Psoas muscle (tissue), 8 donors: ENCODE results near the gene CARMIL3. TPM values are rescaled to one million over a fixed set of nuclear protein-coding genes. Genes with fewer than 3 reads are reported as not detected.
"Not testable (repeated sequence)": the region's sequence is repeated elsewhere in the genome, so short reads cannot be mapped to it uniquely, and the experiment has no call there.

ENCODE experiments used
- ATAC-seq, 4 donors: fragments of 200-7000 bp; cut with Tn5 transposase; one replicate each; pipeline ENCODE4 v1.9.1; 2020; ENCODE audit warnings: moderate library complexity in 3 of 4, mild to moderate bottlenecking in 2 of 4
- DNase-seq, 2 donors: peaks; one replicate each; pipeline ENCODE4 v3.0.0-alpha.2; 2020
- H3K27ac ChIP-seq: fragments of 200-600 bp; one replicate; pipeline ENCODE4 v1.8.0; 2022
- H3K27me3 ChIP-seq, 3 donors: fragments of 200-600 bp in 1 of 3; one replicate each; pipeline versions ENCODE4 v1.6.1 to v1.8.0; 2013 to 2022; ENCODE audit warnings: low read length in 2 of 3, mild to moderate bottlenecking in 2 of 3, moderate library complexity in 1 of 3; ENCODE audit not compliant: insufficient read depth in 3 of 3
- H3K36me3 ChIP-seq, 2 donors: fragments of 200-600 bp in 1 of 2; one replicate each; pipeline versions ENCODE4 v1.6.1 to v1.8.0; 2013 to 2022; ENCODE audit warnings: low read depth in 1 of 2, mild to moderate bottlenecking in 1 of 2, moderate library complexity in 1 of 2; ENCODE audit not compliant: insufficient read depth in 1 of 2
- H3K4me1 ChIP-seq: fragments of 200-600 bp; one replicate; pipeline ENCODE4 v1.8.0; 2022
- H3K4me3 ChIP-seq: fragments of 200-600 bp; one replicate; pipeline ENCODE4 v1.8.0; 2022; ENCODE audit warnings: mild to moderate bottlenecking
- H3K9me3 ChIP-seq: fragments of 200-600 bp; one replicate; pipeline ENCODE4 v1.8.0; 2022
- whole genome bisulfite sequencing, 3 donors: extraction: QIAGEN DNeasy Blood & Tissue Kit; methylation state at CpG; one replicate each; pipeline versions ENCODE4 v1.1.6 to v1.1.7; 2013; 5-methylcytosine and 5-hydroxymethylcytosine counted together
- intact Hi-C, 2 donors: fragments of 100-400 bp; cut with DNase I; formaldehyde crosslinking; loops; one replicate each; pipeline versions ENCODE4 v1.11.0 to v1.14.2; 2022
- long read RNA-seq, 2 donors: library from polyadenylated mRNA; unstranded; transcript quantifications; one replicate each; pipeline ENCODE4 v2.0.0, GENCODE V29; 2021
- polyA plus RNA-seq, 3 donors: library from polyadenylated mRNA; stranded (reverse); fragments of 200-250 nt; gene quantifications; one replicate each; pipeline ENCODE4 v1.2.3, GENCODE V29; 2013
- total RNA-seq, 4 donors: library from RNA; stranded (reverse); fragmentation: NEBNext Ultra II Directional in 2 of 4; extraction: Animal tissue kit (Norgen Biotek cat#: 25700) in 2 of 4; gene quantifications; one replicate each; pipeline versions ENCODE4 v1.2.1 to v1.2.4, GENCODE V29; 2021 to 2023
- TF ChIP-seq, protein P1 (sequence below): fragments of 200-600 bp; IDR thresholded peaks from one replicate; pipeline ENCODE4 v1.8.0; 2022; ENCODE audit warnings: antibody characterized with exemption
- donor health status: healthy with polysubstance abuse.
- donor health status: DM: no; HTN: no; CAD: no; lungs with moderate emphysema.
- donor health status: Bipolar disorder and iron deficiency.
- donor health status: healthy.
- donor health status: DM: yes; HTN: yes; CAD: no.
- donor health status: DM: no; HTN: no; CAD: no.
- donor health status: DM: no; HTN: no; CAD: no.
- donor health status: DM: yes; HTN: yes; CAD: no.

The CARMIL3 gene, protein sequence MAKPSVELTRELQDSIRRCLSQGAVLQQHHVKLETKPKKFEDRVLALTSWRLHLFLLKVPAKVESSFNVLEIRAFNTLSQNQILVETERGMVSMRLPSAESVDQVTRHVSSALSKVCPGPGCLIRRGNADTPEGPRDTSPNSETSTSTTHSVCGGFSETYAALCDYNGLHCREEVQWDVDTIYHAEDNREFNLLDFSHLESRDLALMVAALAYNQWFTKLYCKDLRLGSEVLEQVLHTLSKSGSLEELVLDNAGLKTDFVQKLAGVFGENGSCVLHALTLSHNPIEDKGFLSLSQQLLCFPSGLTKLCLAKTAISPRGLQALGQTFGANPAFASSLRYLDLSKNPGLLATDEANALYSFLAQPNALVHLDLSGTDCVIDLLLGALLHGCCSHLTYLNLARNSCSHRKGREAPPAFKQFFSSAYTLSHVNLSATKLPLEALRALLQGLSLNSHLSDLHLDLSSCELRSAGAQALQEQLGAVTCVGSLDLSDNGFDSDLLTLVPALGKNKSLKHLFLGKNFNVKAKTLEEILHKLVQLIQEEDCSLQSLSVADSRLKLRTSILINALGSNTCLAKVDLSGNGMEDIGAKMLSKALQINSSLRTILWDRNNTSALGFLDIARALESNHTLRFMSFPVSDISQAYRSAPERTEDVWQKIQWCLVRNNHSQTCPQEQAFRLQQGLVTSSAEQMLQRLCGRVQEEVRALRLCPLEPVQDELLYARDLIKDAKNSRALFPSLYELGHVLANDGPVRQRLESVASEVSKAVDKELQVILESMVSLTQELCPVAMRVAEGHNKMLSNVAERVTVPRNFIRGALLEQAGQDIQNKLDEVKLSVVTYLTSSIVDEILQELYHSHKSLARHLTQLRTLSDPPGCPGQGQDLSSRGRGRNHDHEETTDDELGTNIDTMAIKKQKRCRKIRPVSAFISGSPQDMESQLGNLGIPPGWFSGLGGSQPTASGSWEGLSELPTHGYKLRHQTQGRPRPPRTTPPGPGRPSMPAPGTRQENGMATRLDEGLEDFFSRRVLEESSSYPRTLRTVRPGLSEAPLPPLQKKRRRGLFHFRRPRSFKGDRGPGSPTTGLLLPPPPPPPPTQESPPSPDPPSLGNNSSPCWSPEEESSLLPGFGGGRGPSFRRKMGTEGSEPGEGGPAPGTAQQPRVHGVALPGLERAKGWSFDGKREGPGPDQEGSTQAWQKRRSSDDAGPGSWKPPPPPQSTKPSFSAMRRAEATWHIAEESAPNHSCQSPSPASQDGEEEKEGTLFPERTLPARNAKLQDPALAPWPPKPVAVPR (N-terminal part only)
- under 1 TPM in 3 of 4 donors, not detected in 1; 0.04 to 0.10 (median 0.06) TPM for total RNA-seq
- polyA plus RNA-seq: under 1 TPM in 2 of 3 donors, not detected in 1; 0.08 to 0.19 TPM
- long read RNA-seq, donor 1: 0 reads
- long read RNA-seq, donor 2: 0 reads

DNA sequence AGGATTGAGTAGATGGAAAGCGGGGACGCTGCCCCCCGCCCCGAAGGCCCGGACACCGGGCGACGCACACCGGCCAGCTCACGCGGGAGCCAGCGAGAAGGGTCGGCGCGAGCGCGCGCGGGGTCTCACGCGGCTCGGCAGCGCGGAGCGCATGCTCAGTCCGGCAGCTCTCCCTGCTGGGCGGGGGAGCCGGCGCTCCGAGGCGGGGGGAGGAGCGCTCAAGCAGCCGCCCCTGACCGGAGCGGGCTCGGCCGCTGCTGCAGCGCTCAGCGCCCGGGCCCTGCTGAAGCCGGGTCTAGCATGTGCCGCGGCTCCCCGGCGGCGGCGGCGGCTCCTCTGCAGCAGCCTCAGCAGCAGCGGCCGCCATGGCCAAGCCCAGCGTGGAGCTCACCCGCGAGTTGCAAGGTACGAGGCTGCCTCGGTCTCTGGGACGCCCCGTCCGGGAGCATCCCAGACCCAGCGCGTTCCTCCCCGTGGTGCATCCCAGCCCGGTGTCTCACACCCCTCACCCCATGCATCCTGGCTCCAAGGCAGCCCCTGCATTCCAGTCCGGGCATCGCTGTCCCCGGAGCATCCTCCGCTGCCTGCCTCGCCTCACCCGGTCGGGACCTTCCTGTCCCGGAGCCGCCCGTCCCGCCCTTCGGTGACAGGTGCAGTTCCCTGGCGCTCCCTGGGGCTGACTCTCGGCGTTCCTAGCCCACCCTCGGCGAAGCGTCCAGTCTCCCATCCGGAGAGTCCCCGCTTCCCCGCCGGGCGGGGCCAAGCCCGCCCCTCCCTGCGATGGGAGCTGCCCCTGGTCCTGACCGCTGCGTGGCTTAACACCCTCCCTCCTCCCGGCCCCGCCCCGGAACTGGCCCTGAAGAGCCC lies at the start of gene CARMIL3:
Gene CARMIL3 (plus strand): TSS at position 221 of the 867 bp plus-strand sequence. CDS start 145 bp downstream, at position 366.
- ATAC-seq: peak; percentile 76 to 96 (median 90)
- peak within 1 kb of the TSS; percentile 66 for H3K4me3 ChIP-seq
- 0 to 1% (median 1%) methylated on average over 68 to 92 of the region's 92 CpGs for WGBS, 3 donors
- DNase-seq: peak; percentile 67 to 78
- intact Hi-C loops: no loop called here
- TF ChIP-seq, protein P1, sequence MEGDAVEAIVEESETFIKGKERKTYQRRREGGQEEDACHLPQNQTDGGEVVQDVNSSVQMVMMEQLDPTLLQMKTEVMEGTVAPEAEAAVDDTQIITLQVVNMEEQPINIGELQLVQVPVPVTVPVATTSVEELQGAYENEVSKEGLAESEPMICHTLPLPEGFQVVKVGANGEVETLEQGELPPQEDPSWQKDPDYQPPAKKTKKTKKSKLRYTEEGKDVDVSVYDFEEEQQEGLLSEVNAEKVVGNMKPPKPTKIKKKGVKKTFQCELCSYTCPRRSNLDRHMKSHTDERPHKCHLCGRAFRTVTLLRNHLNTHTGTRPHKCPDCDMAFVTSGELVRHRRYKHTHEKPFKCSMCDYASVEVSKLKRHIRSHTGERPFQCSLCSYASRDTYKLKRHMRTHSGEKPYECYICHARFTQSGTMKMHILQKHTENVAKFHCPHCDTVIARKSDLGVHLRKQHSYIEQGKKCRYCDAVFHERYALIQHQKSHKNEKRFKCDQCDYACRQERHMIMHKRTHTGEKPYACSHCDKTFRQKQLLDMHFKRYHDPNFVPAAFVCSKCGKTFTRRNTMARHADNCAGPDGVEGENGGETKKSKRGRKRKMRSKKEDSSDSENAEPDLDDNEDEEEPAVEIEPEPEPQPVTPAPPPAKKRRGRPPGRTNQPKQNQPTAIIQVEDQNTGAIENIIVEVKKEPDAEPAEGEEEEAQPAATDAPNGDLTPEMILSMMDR: no peak
- H3K27me3 ChIP-seq: peaks cover 0 to 41% (median 0%) of the 10 kb centered on the region in 3 donors
- H3K36me3 ChIP-seq: no peaks in the 10 kb centered on the region
- no peak within 1 kb of the TSS for H3K27ac ChIP-seq
- H3K9me3 ChIP-seq: no peaks in the 10 kb centered on the region
- H3K4me1 ChIP-seq: peaks cover 10% of the 10 kb centered on the region

DNA sequence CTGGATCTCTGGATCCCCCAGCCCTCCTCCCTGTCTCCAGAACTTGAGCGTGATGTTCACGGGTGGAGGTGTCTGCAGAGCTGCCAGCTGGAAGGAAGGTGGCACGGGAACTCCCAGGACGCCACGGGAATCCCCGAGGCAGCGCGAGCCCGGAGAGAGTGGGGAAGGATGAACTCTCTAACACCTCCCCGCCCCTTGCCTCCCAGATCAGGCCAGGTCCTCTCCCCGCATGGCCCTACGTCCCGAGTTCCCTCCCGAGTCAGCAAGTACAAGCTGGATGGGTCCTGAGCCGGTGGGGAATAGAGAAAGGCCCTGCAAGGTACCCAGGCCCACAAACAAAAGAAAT lies 45.4 kb upstream of the CARMIL3 start:
- DNase-seq, H3K9me3 ChIP-seq, intact Hi-C loops, H3K4me1 ChIP-seq, H3K27me3 ChIP-seq, H3K36me3 ChIP-seq: not testable (repeated sequence)
- WGBS, 3 donors: 0 to 1% methylated on average over 5 to 6 of the region's 15 CpGs; no CpG with 5 or more reads in 1 of the 3 donors
- peak overlapping the region; percentile 36 for H3K27ac ChIP-seq
- ATAC-seq: peak; percentile 56 to 69 (median 66)
- H3K4me3 ChIP-seq: peak overlapping the region; percentile 64

DNA sequence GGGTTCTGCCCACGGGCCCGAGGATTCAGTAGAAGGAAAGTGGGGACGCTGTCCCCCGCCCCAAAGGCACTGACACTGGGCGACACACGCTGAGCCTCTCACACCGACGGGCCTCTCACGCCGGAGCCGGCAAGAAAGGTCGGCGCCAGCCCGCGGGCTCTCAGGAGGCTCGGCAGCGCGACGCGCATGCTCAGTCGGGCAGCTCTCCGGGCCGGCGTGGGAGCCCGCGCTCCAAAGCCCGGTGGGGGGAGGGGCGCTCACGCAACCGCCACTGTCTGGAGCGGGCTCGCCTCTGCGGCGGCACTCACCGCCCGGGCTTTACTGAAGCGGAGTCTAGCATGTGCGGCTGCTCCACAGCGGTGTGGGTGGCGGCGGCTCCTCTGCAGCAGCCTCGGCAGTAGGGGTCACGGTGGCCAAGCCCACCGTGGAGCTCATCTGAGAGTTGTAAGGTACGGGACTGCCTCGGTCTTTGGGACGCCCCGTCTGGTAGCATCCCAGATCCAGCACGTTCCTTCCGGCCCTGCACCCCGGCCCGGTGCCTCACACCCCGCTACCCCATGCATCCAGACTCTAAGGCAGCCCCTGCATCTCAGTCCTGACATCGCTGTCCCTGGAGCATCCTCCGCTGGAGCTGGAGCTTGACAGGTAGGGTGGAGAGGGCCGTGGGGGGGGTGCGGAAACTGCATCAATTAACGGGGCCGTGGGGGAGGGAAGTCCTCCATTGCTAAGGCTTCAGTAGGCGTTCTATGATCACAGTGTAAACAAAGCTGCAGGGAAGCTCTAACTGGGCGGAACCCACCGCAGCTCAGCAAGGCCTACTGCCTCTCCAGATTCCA lies 44.8 kb upstream of the CARMIL3 start:
- WGBS, 3 donors: 7 to 20% (median 8%) methylated on average over 15 to 62 of the region's 62 CpGs
- intact Hi-C loops: not testable (repeated sequence)

DNA sequence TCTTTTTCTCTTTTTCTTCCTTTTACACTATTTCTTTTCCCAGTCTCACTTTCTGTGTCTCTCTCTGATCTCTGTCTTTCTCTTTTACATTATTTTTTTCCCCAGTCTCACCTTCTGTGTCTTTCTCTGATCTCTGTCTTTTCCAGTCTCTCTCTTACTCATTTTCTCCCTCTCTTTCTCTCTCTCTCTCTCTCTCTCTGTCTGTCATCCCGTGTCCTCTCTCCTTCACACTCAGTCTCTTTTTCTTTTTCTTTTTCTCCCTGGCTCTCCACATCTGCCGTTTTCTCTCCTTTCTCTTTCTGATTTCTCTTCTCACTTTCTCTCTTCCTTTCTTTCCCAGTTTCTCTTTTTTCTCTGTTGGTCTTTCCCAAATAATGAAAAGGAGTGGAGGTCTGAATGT lies 40.8 kb upstream of the CARMIL3 start:
- Histone ChIP-seq H3K27me3 (no peaks in the 10 kb centered on the region), H3K27ac (no peak overlapping the region), H3K4me1 (peaks cover 4% of the 10 kb centered on the region), H3K9me3 (no peaks in the 10 kb centered on the region), H3K4me3 (no peak overlapping the region), H3K36me3 (no peaks in the 10 kb centered on the region)
- ATAC-seq: no peak
- DNase-seq: no peak
- intact Hi-C loops: loop anchor here in 1 of 2 donors (5.0 kb wide), 2 partner anchors 81 to 96 kb away; partner anchors contain the start of gene PCK2
- TF ChIP-seq, protein P1: no peak
- WGBS, 3 donors: 63 to 66% (median 65%) methylated on average over 2 of the region's 2 CpGs

More for the DNA sequence above, 44.8 kb upstream of the CARMIL3 start:
- peak overlapping the region; percentile 36 for H3K27ac ChIP-seq
- H3K27me3 ChIP-seq, H3K36me3 ChIP-seq, H3K9me3 ChIP-seq, H3K4me1 ChIP-seq: not testable (repeated sequence)
- ATAC-seq: peak; percentile 90 to 98 (median 94)
- H3K4me3 ChIP-seq: peak overlapping the region; percentile 64
- DNase-seq: peak; percentile 35 to 84

DNA sequence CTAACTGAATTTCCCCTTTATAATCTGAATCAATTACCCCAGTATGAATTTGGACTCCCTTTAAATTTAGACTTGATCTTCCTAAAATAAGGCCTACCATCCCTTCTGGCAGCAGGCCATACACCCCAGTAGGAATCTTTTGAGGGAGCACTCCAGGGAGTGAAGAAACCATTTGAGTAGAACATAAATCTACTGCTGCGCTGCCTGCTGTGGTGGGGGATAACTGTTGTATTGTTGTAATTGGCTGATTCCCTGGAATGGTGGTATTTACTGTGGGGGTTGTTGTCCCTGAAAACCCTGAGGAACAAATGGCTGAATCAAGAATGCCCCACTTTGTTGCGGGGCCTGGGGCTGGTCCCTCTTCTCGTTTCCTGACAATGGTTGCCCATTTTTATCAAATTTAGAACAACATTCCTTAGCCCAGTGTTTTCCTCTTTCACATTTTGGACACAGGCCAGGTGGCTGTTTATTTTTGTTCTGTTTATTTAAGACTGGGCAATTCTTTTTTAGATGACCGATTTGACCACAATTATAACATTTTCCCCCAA lies 39.0 kb upstream of the CARMIL3 start:
- H3K27ac ChIP-seq, H3K4me3 ChIP-seq, ATAC-seq, H3K4me1 ChIP-seq, H3K27me3 ChIP-seq, H3K9me3 ChIP-seq, DNase-seq, H3K36me3 ChIP-seq: not testable (repeated sequence)
- intact Hi-C loops: loop anchor here in 1 of 2 donors (5.0 kb wide), 2 partner anchors 80 to 95 kb away; partner anchors contain the start of gene PCK2
- 78 to 83% (median 82%) methylated on average over 4 of the region's 4 CpGs for WGBS, 3 donors
